Activated B cell treated with CpG ODN at 0.5 μM for 24 hours (primary cell): ENCODE data around the gene SLC16A8. TPM values are rescaled to one million over a fixed set of nuclear protein-coding genes. Genes with fewer than 3 reads are reported as not detected.
A peak's percentile ranks its signal among the peaks of the same experiment; 100 is the strongest.

Source experiments
- ATAC-seq: fragments of 200-7000 bp; cut with Tn5 transposase; one replicate; pipeline ENCODE4 v1.10.0; 2021; ENCODE audit warnings: low read depth, mild to moderate bottlenecking, moderate library complexity
- CTCF ChIA-PET: fragments of 350-600 bp; sonication (Branson Sonifier 250); formaldehyde crosslinking; loops from one replicate; lab custom pipeline; 2021; ENCODE audit warnings: antibody characterized with exemption; lab: Charles Lee
- POLR2A ChIA-PET: fragments of 350-600 bp; sonication (Branson Sonifier 250); formaldehyde crosslinking; loops from one replicate; lab custom pipeline; 2021; ENCODE audit warnings: antibody characterized with exemption; lab: Charles Lee
- DNase-seq: peaks from one replicate; pipeline ENCODE4 v3.0.0; 2022
- H3K27ac Mint-ChIP-seq: one replicate; pipeline ENCODE4 v1.8.0; 2020; ENCODE audit warnings: mixed read lengths
- H3K27me3 Mint-ChIP-seq: one replicate; pipeline ENCODE4 v1.8.0; 2021; ENCODE audit warnings: mixed read lengths
- H3K36me3 Mint-ChIP-seq: one replicate; pipeline ENCODE4 v1.8.0; 2021; ENCODE audit warnings: low read depth, mixed read lengths
- H3K4me1 Mint-ChIP-seq: one replicate; pipeline ENCODE4 v1.8.0; 2021; ENCODE audit warnings: mixed read lengths
- H3K4me3 Mint-ChIP-seq: one replicate; pipeline ENCODE4 v1.8.0; 2020; ENCODE audit warnings: mild to moderate bottlenecking, mixed read lengths
- H3K9me3 Mint-ChIP-seq: one replicate; pipeline ENCODE4 v1.8.0; 2020; ENCODE audit warnings: mixed read lengths
- CTCF ChIP-seq: fragments of 200-600 bp; IDR thresholded peaks from one replicate; pipeline ENCODE4 v1.8.0; 2022; ENCODE audit warnings: antibody characterized with exemption, mild to moderate bottlenecking
- intact Hi-C: fragments of 100-400 bp; cut with micrococcal nuclease; formaldehyde crosslinking; loops from one replicate; pipeline ENCODE4 v1.15.1; 2024
- total RNA-seq: library from RNA; stranded (reverse); gene quantifications from 2 replicates; pipeline ENCODE4 v1.2.3, GENCODE V29; 2022

SLC16A8 gene
- total RNA-seq, 1 donor from 2014 or later: not detected

GRCh38 chr22:38035530-38035885, 48.5 kb downstream of the SLC16A8 start:
- ChIA-PET CTCF (interaction anchor here (1.5 kb wide), 1 partner anchor 17 kb away, joined by 4 read pairs; no protein-coding TSS in a partner anchor), POLR2A (no interaction called here)
- H3K4me1 Mint-ChIP-seq: no peaks in the 10 kb centered on the region
- H3K4me3 Mint-ChIP-seq: no peak overlapping the region
- no peak for TF ChIP-seq CTCF
- intact Hi-C loops: no loop called here
- H3K36me3 Mint-ChIP-seq: no peaks in the 10 kb centered on the region
- no peaks in the 10 kb centered on the region for H3K9me3 Mint-ChIP-seq
- DNase-seq (no peak), ATAC-seq (no peak)
- H3K27me3 Mint-ChIP-seq: peaks cover 4% of the 10 kb centered on the region
- H3K27ac Mint-ChIP-seq: no peak overlapping the region

- ChIA-PET CTCF (interaction anchor here (1.5 kb wide), 1 partner anchor 17 kb away, joined by 4 read pairs; no protein-coding TSS in a partner anchor), POLR2A (interaction anchor here (0.6 kb wide), 1 partner anchor 225 kb away, joined by 6 read pairs; no protein-coding TSS in a partner anchor)
- no peak for ATAC-seq
Measured at GRCh38 chr22:38034884-38035529, 49.0 kb downstream of the SLC16A8 start.

GRCh38 chr22:38034278-38034882, 49.6 kb downstream of the SLC16A8 start:
- Mint-ChIP-seq H3K4me1 (no peaks in the 10 kb centered on the region), H3K36me3 (no peaks in the 10 kb centered on the region), H3K4me3 (no peak overlapping the region), H3K9me3 (no peaks in the 10 kb centered on the region), H3K27ac (no peak overlapping the region), H3K27me3 (no peaks in the 10 kb centered on the region)
- ChIA-PET POLR2A (no interaction called here), CTCF (interaction anchor here (1.5 kb wide), 1 partner anchor 18 kb away, joined by 4 read pairs; no protein-coding TSS in a partner anchor)
- TF ChIP-seq CTCF: no peak
- intact Hi-C loops: no loop called here
- ATAC-seq (peak; percentile 45), DNase-seq (no peak)

More at GRCh38 chr22:38034884-38035529, 49.0 kb downstream of the SLC16A8 start:
- no peaks in the 10 kb centered on the region for H3K9me3 Mint-ChIP-seq
- intact Hi-C loops: no loop called here
- no peaks in the 10 kb centered on the region for H3K4me1 Mint-ChIP-seq
- no peak for TF ChIP-seq CTCF
- H3K27ac Mint-ChIP-seq: no peak overlapping the region
- H3K4me3 Mint-ChIP-seq: no peak overlapping the region
- H3K36me3 Mint-ChIP-seq: no peaks in the 10 kb centered on the region
- DNase-seq: no peak
- H3K27me3 Mint-ChIP-seq: peaks cover 1% of the 10 kb centered on the region

GRCh38 chr22:38033522-38034277, 50.3 kb downstream of the SLC16A8 start:
- Mint-ChIP-seq H3K27ac (no peak overlapping the region), H3K36me3 (no peaks in the 10 kb centered on the region), H3K4me3 (no peak overlapping the region), H3K9me3 (no peaks in the 10 kb centered on the region), H3K4me1 (no peaks in the 10 kb centered on the region), H3K27me3 (no peaks in the 10 kb centered on the region)
- no peak for ATAC-seq
- no peak for TF ChIP-seq CTCF
- intact Hi-C loops: no loop called here
- no peak for DNase-seq
- CTCF ChIA-PET: interaction anchor here (1.3 kb wide), 1 partner anchor 18 kb away, joined by 4 read pairs; no protein-coding TSS in a partner anchor
- POLR2A ChIA-PET: no interaction called here
